ENCODE measurements around the gene NTM.
A peak's percentile ranks its signal among the peaks of the same experiment; 100 is the strongest.
"Not testable (repeated sequence)": the region's sequence is repeated elsewhere in the genome, so short reads cannot be mapped to it uniquely, and the experiment has no call there.

NTM gene

DNA sequence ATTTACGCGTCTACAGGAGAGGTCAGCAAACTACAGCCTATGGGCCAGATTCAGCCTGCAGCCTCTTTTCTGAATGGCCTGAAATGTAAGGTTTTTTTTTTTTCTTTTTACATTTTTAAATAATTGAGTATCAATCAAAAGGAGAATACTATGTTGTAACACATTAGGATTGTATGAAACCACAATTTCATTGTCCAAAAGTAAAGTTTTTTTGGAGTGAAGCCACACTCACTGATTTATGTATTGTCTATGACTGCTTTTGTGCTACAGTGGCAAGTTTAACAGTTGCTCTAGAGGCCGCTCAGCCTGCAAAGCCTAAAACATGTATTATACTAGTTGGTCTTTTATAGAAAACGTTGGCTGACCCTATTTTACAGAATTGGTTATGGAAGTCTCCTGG is 923.2 kb downstream of the NTM start:
- no peak for DNase-seq

DNA sequence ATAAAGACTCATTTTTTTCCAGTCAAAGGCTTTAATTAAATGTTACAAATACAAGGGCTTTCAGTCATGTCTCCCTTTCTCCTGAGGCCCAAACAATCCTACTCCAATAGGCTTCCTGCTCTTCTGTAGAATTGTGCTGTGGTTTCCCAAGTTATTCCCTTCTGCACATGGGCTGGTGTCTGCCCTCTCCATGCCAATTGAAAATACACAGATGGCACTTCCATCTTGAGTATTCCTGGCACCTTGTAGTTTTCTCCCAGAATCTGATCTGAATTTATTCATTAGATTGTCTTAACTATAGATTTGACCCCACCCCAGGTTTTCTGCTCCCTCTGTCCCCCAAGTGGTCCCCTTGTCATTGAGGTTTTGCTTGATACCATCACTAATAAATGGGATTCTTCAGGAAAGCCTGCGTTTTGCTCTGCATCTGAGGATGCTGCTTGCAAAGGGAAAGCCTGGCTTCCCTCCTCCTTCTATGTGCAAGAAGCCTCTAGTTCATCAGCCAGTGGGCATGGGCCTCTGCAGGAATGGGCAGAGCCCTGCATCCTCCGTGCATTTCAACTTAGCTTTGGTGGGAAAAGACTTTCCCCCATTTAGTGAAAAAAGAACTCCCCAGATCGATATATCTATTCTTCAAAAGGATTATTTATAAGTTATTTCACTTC is 926.7 kb downstream of the NTM start:
- DNase-seq = no peak

DNA sequence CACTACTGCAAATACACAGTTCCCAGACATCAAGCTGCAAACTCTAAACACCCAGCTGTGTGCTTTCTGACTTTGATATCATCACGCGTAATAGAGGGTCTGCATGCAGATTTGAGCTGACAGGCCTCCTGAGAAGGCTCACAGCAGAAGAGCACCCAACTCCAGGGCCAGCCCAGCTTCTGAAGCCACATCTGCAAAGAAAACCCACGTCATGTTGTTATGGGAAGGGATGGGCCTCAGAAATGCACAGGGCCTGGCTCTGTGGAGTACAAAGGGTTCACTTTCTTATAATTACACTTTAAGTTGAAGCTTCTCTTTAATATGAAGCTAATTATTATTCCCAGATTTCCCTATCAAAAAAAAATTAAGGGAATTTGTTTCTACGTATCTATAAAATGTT is 927.9 kb downstream of the NTM start:
- DNase-seq = no peak

DNA sequence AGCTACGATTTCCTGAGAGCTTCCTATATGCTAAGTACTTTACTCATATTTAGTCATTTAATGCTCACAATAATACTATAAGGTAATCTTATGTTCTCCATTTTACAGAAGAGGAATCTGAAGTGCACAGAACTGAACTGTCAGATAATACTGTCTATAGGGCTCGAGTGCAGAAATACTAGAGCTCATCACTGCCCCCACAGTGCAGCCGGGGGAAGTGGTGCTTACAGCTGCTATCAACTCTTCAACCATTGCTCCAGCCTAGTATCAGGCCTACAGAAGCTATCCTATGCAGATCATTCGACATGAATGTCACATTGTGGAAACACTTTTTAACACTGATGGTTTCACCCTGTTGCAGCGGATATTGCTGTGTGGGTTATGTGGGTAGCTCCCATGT is 929.9 kb downstream of the NTM start:
- DNase-seq = no peak

DNA sequence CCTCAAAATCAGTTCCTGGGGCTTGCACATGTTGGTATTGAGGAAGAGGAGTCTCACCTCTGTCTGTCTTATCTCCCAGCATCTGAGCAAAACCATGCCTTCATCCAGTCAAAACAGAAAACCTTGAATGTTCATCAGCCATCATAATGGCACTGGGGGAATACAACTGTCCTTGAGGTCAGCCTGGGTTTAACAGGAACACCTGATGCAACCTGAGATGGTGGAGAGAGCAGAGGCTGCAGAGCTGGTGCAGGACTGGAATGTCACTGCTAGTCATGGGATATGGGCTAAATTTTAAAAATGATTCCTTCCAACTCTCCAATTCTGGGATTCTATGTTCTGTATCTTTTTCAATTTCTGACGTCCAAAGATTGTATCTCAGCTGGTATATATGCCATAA is 931.0 kb downstream of the NTM start:
- DNase-seq = no peak

DNA sequence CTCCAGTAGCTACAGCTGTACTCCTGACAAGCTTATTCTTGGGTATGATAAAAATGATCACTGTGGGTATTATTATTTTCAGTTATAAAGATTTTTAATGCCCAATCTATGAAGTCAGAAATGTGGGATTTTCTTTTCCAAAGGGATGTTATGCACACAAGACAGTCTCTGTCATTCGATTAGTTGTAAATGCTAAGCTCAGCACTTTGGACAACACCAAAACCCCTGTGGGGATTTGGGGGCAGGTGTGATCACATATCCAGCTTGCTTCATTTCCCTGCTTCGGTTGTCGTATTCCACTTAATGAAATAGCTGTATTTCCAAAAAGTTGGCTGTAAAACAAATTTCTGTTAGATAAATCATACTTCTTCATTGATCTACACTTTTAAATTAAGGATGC is 931.5 kb downstream of the NTM start:
- DNase-seq = no peak

DNA sequence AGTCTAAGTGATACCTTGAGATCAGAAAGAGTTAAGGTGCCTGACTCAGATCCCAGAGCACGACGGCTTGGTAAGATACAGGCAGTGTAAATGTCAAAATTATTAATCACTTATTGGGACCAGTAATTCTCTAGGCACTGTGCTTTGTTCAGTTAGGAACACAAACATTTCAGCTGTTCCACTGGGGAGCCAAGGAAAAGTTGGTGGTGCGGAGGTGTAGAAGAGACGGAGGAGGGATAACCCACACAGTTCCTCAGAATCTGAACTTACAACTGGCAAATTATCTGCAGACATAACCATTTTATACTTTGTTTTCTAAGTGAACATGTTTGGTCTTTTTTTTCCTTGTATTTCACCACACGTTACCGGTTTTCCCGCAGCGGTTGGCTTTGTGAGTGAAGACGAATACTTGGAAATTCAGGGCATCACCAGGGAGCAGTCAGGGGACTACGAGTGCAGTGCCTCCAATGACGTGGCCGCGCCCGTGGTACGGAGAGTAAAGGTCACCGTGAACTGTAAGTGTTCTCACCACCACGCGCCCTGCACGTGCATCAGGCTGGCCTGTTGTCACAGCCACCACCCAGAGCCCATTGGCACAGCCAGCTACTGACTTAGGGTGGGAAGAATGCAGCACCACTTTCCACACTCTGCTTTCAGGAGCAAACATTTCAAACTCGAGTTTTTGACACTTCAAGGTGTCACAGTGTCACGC is 937.0 kb downstream of the NTM start:
- no peak for DNase-seq

DNA sequence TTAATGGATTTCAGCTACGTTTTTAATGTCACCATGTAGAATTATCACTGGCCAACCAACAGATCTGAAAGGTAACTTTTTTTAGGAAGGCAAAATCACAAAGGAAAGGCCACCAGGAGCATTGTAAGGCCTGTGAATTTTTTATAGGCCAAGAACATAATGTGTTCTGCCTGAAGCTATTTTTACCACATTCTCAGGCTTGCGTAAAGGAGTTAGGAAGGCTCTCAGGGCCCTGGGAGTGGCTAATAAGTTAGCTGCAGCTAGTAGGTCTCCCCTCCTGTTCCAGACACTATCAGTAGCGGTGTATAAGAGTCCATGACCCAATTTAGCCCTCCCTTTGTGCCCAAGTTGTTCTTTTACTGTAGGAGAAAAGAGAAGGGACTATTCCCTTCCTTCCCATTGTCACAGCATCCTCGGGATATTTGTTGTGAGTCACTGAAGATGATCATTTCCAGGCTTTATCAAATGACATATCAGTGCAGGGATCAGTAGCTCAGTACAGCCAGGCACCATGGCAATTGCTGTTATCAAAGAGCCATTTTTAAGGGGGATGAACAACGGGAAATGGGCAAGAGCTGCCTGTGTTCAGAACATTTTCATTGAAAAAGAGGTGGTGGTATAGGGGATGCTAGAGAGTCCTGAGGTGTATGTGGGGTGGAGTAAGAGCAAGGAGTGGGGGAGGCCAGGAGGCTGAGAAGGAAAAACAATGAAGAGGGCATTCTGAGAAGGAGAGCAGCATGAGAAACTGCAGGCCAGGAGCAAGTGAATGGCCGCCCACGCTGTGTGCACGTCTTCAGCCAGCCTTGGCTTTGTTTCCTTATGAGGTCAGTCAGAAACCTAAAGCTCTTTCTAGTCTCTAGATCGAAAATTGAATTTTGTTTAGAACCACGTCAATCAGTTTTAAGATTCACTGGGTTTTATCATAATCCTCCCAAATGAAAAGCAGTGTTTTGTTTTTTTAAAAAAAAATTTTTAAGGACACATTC is 940.3 kb downstream of the NTM start:
- DNase-seq = no peak

DNA sequence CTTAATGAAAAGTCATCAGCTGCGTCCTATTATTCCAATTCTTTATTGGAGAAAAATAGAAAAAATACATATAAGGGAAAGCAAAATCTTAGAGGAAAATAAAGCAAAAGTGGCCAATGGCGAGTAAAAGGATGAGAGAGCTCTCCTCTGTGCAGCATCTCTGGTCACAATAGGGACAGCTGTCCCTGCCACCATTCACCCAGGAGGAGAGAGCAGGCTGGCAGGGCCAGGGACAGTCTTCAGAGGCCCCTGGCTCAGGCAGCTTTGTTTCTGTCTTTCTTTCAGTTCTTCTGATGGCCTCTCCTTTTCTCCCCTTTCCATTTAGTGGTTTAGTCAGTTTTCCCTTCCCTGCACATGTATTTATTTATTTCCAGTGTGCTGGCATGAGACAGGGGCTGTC is 941.3 kb downstream of the NTM start:
- no peak for DNase-seq

DNA sequence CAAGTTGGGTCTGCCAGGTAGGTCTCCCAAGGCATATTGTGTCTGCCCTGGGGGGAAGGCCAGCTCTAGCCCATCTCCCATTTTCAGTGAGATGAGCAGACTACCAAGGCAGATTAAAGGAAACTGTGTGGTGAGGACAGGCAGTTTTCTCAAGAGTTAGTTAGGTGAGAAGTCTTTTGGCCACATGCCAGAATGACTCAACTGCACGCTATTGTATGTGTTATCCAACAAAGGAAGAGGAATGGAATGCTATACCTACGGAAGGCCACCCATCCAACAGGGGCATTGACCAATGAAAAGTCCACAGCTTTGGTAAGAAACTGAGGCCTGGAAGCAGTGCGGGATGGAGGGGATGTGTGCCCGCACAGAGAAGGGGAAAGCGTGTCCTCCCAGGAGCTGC is 941.7 kb downstream of the NTM start:
- no peak for DNase-seq

DNA sequence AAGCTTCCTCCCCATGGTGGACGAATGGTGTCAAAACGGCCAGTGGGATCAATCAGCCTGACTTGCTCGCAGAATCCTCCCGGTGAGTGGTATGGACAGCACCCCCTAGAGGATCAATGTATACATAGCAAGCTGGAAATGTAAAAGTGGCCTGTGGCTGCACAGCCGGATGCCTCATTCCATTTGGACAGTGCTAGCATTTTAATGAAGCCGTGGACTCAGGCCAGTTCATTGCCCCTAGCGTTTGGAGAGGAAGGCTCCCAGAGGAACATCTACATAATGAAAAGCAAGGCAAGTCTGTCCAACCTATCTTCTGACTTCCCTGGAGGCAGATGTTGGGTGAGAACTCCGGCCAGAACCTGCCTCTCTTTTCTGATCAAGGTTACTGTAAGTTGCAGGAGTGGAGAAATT is 942.3 kb downstream of the NTM start:
- peak; percentile 3 to 32 (median 26) for DNase-seq

DNA sequence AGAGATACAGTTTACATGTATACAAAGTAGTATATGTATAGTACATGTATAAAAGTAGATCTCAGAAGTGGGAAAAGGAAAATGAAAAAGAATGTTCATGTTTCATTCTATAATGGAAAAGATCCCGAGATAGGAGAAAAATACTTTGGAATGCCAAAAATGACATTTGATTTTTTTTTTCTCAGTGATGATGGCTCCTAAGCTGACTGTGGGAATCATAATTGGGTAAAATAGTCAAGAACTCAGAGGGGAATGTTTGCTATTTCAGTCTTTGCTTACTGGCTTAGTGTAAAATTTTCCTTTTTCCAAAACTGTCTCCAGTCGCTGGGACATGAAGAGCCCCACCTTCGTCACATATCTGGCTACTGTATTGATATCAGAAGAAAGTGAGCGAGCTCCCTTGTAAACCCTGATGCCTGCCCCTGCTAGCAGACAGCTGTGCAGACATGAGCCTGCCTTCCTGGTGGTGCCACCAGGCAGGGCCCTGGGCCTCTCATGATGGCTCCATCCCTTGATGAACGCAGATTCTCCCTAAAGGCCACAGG is 944.6 kb downstream of the NTM start:
- DNase-seq = no peak

DNA sequence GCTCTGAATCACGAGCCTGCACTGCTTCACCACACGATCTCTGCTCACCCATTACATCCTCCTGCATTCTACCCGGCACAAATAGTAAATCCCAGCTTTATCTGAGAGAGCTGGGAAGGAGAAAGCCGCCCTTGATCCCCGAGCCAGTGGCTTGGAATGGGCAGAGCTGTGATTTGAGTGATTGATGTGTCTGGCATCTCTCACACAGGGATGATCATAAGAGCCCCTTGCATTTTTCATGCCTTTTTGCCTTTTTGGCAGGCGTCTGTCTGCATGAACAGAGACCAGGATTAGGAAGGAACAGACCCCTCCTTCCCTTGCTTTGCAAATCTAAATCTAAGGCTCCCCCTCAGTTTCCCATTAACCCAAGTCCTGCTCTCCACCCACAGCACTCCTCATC is 945.3 kb downstream of the NTM start:
- no peak for DNase-seq

DNA sequence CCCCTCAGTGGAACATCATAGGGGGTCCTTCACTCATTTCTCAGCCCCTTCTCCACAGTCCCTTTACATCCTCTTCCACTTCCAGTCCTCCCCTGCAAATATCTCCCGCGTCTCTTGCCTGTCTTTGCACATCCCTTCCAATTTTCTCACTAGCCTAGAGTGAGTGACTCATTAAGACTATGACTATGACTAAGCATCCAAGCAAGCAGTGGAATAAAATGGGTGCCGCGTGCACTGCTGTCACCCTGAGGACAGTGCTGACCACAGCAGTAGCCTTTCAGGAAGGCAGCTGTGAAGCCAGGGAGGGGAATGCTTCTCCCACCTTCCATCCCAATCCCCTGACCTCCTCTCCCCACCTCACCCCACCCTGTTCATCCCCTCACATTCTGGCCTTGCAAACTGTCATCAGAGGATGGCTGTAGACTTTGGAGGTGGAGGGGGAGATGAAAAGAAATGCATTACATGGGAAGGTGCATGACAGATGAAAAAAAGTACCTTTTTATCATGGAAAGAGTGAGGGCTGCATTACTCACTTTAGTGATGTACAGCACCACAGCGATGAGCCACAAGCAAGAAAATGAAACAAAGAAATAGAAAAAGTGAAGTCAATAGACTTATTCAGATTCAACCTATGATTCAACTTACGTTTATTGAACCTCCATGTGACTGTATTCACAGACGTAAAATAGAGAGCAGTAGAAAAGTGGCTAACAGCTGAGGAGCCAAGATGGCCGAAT is 948.2 kb downstream of the NTM start:
- no peak for DNase-seq

DNA sequence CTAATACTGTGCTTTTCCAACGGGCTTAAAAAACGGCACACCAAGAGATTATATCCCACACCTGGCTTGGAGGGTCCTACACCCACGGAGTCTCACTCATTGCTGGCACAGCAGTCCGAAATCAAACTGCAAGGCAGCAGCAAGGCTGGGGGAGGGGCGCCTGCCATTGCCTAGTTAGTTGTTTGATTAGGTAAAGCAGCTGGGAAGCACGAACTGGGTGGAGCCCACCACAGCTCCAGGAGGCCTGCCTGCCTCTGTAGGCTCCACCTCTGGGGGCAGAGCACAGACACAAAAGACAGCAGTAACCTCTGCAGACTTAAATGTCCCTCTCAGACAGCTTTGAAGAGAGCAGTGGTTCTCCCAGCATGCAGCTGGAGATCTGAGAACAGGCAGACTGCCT is 949.0 kb downstream of the NTM start:
- not testable (repeated sequence) for DNase-seq

DNA sequence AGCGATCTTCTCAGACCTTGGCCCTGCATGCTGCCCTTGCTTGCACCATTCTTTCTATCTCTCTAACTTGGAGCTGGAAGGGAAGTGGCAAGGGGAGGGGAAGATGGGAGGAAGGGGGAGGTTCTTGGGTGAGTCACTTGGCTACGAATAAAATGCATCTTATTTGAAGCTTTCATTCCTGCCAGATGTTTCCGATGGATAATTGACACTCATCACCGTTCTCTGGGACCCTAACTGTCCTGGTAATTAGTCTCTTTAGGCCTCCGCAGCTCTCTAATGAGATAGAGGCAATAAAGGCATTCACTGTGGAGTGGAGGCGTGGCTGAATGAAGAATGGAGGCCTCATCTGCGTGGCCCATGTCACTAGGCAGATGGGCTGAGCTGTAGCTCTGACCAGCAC is 960.1 kb downstream of the NTM start:
- DNase-seq = no peak

DNA sequence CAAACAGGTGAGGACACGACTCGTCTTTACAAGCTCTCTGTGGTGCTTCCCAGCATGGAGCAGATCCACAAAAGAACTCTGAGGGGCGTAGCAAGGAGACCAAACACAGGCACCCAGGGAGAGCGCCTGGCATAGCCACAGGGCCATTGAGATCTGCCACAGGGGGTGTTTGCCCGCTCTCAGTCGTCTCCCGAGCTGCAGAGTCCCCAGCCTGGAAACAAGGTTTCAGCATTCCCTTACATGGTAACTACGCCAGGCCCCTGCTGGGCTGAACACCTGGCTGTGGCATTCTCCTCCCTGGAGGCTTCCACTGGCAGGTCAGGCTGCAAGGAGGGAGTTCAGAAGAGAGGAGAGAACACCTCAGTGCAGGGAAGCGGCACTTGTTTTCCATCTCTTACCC is 962.1 kb downstream of the NTM start:
- DNase-seq = no peak

DNA sequence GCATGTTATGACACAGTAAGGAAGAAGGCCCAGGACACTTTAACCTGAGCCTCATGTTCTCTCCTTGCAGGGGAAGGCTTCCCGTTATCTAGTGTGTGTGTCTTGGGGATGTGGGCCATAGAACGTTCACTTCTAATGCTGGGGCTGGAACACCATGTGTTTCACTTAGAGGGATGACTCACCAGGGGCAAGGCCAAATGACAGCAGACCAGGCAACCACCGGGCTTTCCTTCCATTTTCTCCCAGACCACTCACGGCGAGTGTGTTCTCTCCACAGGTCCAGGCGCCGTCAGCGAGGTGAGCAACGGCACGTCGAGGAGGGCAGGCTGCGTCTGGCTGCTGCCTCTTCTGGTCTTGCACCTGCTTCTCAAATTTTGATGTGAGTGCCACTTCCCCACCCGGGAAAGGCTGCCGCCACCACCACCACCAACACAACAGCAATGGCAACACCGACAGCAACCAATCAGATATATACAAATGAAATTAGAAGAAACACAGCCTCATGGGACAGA is 964.4 kb downstream of the NTM start:
- no peak for DNase-seq

DNA sequence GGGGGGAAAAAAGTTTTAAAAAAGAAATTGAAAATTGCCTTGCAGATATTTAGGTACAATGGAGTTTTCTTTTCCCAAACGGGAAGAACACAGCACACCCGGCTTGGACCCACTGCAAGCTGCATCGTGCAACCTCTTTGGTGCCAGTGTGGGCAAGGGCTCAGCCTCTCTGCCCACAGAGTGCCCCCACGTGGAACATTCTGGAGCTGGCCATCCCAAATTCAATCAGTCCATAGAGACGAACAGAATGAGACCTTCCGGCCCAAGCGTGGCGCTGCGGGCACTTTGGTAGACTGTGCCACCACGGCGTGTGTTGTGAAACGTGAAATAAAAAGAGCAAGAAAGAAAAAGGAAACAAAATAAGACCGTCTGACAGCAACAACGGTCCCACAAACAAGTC is 964.9 kb downstream of the NTM start:
- no peak for DNase-seq

DNA sequence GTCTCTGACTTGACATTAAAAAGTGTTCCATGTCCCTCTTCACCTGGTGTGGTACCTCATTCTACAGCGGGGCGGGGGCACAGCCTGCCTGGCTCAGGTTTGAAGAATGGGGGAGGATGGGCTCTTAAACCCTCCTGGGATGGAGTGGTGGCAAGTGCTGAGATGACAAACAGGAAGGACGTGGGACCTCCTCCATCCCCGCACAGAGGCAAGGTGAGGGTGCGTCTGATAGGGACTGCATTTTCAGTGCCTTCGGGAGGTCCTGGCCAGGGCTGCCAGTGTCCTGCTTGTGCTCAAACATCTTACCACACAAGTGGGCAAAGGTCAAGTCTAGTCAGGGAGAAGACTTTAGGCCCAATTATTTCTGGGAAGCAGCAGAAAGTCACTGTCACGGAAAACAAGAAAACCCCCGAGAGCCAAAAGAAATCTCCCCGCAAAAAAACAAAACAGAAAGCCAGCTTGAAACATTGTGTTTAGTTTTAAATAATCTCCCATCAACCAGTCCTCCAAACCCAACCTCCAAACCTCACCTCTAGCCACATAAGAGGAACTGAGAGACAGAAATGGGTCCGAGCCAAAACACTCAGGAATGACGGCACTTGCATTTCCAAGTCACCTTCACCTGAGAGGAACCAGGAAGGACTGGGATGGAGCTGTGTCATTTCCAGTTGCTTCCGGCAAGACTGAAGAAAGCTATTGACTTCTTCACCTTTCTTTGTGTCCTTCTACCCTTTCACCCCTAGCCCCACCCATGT is 966.5 kb downstream of the NTM start:
- DNase-seq = no peak

DNA sequence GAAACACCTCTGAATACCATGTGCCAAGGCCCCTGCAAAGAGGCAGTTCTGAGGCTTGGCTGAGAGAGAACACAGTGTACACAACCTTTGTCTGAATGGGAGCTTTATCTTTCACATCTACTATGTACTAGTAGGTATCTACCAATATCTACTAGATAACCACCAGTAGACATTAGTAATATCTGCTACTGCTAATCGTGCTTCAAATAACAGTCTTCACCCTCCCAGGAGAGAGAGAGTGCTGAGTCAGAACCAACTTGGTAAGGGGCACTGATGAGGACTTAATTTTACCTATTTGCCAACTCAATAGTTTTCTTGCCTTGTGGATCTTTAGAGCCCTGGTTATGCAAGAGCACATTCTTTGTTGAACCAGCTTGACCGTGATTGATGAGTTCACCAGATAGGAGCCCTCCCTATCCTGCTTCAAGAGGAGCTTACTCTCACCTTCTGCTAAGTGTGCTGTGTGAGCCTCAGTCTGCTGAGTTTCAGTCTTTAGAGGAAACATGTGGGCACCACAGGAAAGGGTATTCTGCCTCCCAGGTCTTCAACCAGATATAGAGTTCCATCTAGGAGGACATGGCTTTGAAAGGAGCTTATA is 967.5 kb downstream of the NTM start:
- no peak for DNase-seq

All from suppressor macrophage (primary cell).